DMS114 treated with DMSO at 0.1 percent for 48 hours (cell line): ENCODE measurements around the gene DUSP1.

Experiments used
- DNase-seq: peaks from one replicate; lab custom pipeline; 2025; ENCODE audit not compliant: unreplicated experiment; lab: John Stamatoyannopoulos, UW

Gene DUSP1

DNA sequence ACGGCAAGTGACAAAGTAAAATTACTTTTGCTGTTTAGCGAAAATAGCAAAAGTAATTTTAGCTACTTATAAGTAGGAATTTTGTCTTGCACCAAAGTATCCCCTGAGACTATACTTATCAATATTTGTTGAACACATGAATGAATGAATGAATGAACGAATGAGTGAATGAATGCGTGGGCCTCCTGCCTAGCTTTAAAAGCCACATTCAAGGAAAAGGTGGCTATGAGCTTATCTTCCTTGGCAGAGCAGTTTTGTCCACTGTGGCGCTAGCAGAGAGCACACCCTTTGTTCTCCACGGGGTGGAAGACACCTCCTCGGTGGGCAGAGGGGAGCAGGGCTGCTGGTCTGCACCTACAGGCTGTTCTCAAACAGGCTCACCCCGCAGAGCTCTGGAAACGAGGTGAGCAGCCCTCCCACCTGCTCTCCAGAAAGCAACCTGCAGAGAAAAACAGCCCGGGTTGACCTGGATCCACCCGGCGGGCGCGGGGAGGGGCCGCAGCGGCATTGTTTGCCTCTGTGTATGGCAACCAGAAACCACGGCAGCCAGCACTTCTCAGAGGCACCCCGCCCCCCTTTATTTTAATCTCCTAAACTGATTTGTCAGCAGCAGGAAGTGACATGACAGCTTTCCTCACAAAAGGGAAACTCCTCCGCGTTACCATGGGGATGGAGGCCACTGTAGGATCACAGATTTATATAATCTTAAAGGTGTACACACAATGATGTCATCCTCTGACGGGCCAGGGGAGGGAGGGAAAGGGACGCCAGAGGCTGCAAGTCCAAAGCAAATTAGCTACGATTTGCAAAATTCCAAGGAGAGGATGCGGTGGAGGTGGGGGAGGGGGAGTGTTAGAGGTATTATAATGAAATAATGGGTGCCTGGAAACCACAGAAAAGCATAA lies 5.9 kb downstream of the DUSP1 start:
- DNase-seq: peak; percentile 91

DNA sequence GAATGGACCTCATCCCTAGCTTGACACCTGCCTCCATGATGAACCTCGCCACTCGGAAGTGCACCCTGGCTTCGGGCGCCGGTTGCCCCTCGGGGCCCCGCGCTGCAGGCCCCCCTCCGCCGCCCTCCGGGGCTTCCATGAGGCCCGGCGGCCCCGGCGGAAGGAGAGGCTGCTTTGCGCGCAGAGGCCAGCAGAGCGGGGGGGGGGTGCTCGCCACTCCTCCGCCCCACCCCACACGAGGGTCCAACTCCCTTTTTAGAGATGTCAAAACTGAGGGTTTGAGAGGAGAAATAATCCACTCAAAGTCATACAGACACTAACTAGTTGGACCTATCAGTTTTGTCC lies 7.9 kb downstream of the DUSP1 start:
- no peak for DNase-seq

DNA sequence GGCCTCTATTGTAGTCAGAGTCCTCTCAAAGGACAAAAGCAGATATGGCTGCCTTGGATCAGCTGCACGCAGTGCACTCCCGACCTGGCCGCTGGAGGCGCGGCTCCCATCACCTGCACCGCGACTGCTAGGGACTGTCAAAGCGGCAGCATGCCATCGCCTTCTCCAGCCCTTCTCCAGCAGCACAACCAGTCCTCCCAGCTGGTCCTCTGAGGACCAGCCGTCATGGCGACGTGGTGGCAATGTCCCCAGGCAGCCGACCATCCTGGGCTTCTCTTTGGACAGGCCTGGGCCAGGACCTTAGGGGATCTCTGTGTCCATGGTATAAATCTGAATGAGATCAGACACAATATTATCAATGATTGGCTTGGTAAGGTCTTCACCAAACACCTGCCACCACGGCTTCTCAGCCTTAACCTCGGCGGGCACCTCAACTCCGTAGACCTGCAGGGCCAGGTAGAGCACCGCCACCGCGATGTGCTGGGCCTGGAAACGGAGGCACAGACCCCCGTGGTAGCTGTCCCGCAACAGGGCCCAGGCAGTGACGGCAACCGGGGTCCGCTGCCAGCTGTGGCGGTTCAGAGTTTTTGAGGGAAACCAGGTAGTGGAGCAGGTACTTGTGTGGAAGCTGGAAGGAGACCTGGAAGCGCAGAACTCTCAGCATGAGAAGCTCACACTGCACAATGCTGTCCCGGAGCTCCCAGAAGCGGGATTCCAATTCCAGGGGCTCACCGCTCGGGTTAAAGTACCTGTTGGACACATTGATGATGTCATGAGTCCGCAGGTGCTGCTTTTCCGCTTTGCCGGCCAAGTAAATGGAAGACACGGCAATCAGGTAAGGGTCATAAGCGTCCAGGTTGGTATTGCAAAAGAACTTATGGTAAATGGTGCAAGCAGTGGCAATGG lies 8.5 kb downstream of the DUSP1 start:
- no peak for DNase-seq

DNA sequence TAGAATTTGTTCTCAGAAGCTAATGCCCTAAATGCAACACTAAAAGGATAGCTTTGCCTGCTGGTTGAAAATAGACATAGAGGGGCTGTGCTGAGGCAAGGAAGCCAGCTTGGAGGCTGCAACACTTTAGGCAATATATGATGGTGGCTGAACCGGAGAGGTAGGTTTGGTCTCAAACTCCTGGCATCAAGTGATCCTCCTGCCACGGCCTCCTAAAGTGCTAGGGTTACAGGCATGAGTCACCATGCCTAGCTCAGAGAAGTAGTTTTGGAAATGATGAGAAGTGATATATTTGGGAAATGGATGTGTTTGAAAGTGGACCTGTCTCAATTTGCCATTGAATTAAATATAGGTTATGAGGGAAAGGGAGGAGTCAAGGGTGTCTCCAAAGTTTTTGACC lies 10.0 kb downstream of the DUSP1 start:
- no peak for DNase-seq

DNA sequence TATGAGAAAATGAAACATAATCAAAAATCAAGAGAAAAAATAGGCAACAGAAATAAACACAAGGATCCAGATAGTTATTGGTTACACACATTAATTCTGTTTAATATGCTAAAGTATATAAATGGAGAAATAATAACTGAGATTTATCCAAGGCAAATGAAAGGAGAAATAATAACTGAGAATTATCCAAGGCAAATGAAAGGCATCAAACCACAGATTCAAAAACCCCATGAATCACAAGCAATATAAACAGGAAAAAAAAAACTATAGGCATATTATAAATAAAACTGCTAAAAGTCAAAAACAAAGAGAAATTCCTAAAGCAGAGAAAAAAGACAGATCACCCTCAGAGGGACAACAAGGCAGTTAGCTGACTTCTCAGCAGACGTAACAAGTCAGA lies 10.9 kb downstream of the DUSP1 start:
- no peak for DNase-seq

DNA sequence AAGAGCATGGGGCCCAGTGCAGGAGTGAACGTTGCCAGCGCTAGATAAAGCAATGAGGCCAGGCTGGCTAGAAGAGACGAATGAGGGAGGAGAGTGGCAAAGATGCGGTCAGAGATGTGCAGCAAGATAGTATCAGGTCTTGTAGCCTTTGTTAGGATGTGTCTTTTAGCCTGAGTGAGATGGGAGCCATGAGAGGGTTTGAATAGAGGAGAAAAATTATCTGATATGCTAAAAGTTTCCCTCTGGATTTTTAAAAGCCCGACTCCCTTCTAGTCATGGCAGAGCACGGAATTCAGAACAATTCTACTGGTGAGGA lies 12.2 kb downstream of the DUSP1 start:
- no peak for DNase-seq

DNA sequence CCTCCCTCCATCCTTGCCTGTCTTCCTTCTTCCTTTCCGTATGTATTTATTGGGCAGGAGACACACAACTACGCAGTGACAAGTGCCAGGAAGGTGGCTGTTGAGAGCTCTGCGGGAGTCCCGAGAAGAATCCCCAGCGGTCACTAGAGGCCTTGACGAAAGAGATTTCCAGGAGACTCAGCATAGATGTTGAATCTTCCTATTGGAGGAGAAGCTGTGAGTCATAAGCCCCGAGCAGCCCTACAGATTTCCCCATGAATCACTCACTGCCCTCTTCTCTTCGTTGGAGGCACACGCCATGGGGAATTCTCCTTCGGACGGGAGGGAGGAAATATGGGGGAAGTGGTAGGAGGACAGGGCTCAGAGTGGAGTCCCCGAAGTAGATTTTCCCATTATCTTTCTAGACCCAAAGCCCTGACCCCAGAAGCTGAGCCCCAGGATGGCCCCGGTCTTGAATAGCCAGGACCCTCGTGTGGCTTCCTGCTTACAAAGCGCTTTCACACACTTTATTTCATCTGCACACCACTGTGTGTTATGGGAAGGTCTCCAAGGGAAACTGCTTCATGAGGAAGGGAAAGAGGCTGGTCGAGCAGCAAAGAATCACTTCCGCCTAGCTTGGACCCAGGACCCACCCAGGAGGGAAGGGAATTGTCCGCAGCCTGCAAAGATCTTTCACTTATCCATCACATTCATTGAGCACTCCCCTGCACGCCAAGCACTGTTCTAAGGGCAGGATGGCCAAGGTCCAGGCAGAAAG lies 12.7 kb downstream of the DUSP1 start:
- DNase-seq: no peak

DNA sequence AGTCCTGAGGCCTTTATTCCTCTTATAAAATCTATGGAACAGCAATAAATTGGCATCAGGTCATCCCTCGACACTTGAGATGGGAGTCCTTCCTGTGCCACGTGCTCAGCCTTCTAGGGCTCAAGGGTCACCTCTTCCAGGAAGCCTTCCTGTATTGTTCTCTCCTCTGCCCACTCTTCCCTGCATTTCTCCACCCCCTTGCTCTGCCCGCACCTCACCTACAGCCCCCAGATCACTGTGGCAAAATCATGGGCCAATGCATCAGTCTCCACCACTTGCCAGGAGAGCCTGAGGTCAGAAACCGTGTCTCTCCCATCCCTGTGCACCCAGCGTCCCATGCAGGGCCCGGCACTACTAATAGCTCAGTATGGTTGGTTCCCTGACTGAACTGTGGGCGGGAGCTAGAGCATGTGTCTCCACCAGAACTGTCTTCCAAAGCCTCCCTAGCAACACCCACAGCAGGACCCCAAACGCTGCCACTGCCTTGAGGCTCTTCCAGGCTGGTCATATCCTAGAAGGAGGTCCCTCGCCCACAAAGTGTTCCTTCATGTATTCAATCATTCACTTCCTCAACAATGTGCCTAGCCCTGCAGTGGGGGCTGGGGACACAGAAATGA lies 13.5 kb downstream of the DUSP1 start:
- no peak for DNase-seq

DNA sequence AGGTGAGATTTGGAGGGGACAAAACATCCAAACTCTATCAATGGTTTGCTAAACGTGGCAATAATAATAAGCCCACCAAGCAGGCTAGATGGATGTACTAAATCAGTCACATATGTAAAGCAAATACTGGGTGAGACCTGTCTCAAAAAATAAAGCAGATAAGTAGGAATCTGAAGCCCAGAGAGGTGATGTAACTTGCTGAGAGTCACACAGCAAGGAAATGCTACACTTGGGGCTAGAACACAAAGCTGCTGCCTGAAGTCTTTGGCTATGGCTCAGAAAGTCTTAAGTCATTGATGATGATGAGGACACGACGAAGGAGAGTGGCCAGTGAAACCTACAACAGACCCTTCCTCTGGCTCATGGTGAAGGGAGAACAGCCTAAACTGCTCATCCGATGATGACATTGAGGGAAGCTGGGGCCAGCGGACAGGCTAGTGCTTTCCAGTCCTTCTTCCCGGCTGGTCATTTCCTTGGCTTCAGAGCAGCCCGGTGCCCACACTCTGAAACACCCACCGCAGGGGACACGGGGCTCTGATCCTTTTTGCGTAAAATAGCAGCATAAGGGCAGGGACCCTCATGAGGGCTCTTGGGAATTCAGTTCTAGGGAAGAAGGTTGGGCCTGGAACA lies 14.1 kb downstream of the DUSP1 start:
- DNase-seq: no peak

DNA sequence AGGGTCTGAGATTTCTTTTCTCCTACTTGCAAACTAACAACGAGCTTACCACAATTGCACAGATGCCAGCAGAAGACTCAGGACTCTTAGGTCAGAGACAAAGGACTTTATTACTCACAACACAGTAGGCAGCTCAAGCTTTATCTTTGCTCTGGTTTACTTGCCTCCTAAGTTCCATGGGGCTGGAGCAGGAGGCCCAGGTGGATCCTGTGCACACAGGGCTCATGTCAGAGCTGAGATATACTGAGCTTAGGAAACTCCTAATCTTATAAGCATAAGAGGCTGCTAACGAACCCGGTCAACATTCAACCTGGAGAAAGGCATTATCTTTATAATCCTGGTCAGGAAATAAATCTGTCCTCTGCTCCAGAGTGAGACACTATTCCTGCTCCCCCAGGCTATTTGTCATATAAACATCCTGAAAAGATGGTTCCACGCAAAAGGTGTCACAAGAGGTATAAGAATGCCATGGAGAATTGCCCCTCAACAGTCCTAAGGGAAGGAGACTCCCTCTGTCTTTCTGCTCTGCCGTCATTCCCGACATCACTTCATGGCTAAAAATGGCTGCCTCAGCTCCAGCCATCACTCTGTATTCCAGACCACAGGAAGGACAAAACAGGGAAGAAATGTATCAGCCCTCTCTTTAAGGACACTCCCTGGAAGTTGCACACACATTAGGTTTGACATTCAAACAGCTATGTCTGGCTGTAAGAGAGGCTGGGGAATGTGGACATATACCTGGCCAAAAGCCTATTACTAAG lies 16.2 kb downstream of the DUSP1 start:
- DNase-seq: no peak

DNA sequence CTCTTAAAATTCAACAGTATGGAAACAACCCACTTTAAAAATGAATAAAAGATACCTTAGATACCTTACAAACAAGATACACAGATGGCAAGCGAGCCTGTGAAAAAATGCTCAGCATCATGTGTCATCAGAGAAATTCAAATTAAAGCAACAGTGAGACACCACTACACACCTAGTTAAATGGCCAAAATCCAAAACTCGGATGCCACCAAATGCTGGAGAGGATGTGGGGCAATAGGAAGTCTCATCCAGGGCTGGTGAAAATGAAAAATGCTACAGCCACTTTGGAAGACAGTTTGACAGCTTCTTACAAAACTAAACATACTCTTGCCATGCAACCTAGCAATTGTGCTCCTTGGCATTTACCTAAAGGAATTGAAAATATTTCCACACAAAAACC lies 17.9 kb downstream of the DUSP1 start:
- DNase-seq: no peak

DNA sequence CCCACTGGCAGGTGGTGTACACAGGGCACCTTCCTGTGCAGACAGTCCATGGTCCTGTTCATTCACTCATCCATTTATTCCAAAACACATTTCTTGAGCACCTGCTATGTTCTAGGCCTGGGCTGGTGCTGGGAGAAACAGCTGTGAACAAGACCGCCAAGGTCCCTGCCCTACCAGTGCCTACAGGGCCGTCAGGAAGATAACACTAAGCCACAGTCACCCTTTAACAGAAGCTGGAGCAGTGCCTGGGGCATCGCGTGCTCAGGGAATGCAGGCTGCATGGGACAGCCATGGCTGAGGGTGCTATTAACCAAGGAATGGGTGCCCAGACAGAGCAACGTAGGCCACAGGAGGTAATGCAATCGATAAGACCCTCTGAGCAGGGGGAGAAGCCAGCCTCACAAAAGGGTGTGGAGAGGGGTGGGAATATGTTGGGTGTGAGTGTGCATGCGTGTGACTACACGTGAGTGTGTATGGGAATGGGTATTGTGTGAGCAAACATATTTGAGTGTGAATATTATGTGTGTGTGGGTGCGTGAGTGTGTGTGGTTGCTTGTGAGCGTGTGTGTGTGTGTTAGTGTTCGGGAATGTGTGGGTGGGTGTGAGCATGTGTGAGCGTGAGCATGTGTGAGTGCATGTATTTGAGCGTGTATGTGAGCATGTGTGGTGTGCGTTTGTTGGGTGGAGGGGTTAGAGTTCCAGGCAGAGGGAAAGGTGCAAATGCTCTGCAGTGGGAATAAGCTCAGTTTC lies 19.1 kb downstream of the DUSP1 start:
- DNase-seq: no peak

DNA sequence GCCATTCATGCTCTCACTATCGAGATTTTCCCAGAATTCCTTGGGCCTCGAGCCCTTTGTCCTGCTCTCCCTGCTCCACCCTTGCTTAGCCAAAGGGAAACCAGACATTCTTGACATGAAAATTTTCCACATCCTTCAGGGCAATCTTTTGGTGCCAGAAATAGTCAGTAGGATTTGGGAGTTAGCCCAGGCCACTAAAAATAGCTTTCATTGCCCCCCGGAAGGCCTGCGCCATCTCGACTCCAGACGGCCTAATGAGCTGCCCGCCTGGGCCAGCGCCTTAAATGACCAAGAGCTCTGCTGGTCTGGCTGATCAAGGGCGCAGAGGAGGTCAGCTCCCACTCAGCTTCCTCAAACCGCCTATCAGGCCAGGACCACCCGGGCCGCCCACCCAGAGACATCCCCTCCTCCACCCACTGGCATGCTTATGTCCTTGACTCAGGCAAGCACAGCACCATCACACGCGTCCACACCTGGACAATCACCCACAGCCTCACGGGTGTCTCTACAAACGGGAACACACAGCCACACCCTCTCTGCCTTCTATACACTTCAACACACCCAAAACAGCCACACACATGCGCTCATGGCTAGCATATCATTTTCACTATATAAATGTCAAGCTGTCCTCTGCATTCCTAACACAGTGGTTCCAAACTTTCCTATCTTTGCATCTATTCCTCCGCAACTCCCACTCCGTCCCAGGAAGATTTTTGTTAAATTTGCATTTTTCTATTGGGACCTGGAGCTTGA lies 20.9 kb downstream of the DUSP1 start:
- DNase-seq: no peak

DNA sequence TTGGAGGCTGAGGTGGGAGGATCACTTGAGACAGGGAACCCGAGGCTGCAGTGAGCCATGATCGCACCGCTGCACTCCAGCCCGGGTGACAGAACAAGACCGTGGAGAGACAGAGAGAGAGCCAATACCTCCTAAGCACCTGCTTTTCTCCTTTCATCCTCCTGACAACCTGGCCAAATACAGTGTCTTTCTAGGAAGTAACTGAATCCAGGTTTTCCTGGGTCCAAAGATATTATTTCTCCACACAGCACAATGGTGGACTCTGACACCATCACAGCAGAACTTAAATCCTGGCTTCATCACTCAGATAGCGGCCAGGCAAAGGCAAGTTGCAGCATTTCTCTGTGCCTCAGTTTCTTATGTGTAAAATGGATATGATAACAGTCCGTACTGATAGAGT lies 21.9 kb downstream of the DUSP1 start:
- no peak for DNase-seq

DNA sequence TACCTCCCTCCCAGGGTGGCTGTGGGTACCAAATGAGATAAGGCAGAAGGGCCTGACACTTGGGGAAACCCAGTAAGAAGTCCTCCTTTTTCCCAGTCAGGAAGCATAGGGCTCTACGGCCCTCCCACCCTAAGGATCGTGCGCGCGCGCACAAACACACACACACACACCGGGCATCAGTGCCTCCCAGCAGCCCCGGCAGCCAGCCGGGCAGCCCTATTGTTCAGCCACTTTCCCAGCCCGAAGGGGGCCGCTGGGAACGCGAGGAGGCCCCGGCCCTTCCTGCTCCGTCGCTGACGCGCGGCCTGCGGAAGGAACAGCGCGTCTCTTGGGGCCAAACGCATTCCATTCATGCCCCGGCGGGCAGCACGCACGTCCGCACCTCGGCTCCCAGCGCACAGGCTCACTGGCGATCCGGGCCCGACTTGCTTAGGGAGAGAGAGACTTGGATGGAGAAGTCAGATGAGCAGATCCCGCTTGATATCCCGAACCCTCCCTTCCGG lies 22.6 kb downstream of the DUSP1 start:
- DNase-seq: no peak

DNA sequence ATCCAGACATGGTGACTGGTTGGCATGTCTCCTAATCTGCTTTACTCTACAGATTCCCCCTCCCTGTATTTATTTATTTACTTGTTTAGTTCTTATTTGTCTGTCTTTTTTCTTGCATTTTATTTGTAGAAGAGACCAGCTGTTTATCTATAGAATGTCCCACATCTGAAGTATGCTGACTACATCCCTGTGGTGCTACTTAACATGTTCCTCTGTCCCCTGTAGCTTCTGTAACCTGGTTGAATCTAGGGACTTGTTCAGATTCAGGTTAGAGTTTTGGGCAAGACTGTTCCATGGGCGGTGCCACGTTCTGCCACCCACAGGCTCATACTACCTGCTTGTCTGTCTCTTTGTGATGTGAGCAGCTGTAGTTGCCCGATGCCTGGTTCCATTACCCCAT lies 23.5 kb downstream of the DUSP1 start:
- DNase-seq: no peak

DNA sequence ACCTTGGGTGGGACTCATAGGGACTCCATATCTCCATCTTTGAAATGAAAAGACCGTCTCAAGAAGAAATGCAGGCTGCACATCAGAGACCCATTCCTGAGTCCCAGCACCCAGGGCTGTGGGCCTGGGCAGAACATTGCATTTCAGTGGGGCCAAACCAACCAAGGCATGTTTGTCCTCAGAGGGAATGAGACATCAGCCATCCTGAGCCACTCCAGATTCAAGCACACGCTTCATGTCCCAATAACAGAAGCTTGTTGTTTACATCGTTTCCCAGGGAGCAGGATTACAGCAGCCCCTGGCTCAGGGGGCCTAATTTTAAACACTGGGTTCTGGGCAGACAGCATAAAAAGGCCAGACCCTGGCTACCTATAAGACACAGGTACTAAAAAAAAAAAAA lies 24.3 kb downstream of the DUSP1 start:
- no peak for DNase-seq

DNA sequence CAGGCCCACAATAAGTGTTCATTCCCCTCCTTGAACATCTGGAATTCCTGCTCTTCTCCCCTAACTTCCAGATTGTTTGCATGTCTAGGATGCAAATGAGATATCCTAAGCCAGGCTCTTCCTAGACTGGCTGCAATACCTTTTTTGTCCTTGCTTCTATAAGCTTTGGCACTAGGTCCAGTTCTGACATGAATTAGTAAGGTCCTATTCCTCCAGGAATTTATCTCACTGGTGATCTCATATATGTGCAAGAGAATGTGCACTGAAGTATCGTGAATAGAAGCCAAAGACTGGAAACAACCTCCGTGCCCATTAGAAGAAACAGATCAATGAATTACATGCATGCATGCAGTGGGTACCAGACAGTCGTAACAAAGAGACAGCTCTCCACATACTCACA lies 25.2 kb downstream of the DUSP1 start:
- no peak for DNase-seq
